DND-41 (cell line): ENCODE results near the gene MBP.

ENCODE experiments used
- ATAC-seq: fragments of 200-7000 bp; cut with Tn5 transposase; 3 replicates; pipeline ENCODE4 v1.9.1; 2021; ENCODE audit warnings: low read depth; ENCODE audit not compliant: insufficient read depth
- DNase-seq: peaks from one replicate; pipeline ENCODE4 v3.0.0-alpha.2; 2020
- H2AFZ ChIP-seq: 2 replicates; pipeline ENCODE4 v1.6.0; 2012; ENCODE audit warnings: low read depth, low read length
- H3K27ac ChIP-seq: 2 replicates; pipeline ENCODE4 v1.5.1; 2012; ENCODE audit warnings: low read length, inconsistent platforms
- H3K27me3 ChIP-seq: fragments of 200-600 bp; sonication (generic); 2 replicates; pipeline ENCODE4 v1.6.0; 2012; ENCODE audit warnings: low read length, mild to moderate bottlenecking, inconsistent platforms; ENCODE audit not compliant: insufficient read depth, poor library complexity
- H3K36me3 ChIP-seq: 2 replicates; pipeline ENCODE4 v1.5.1; 2012; ENCODE audit warnings: low read length, inconsistent platforms; ENCODE audit not compliant: insufficient read depth
- H3K4me1 ChIP-seq: 2 replicates; pipeline ENCODE4 v1.5.1; 2012; ENCODE audit warnings: mild to moderate bottlenecking, low read length; ENCODE audit not compliant: insufficient read depth
- H3K4me2 ChIP-seq: 2 replicates; pipeline ENCODE4 v1.6.0; 2012; ENCODE audit warnings: mild to moderate bottlenecking, moderate library complexity, low read length, inconsistent platforms; ENCODE audit not compliant: insufficient read depth
- H3K4me3 ChIP-seq, 2 experiments: fragments of 200-600 bp in 1 of 2; shearing (Covaris generic) in 1 of 2; 2 replicates each; pipeline ENCODE4 v1.5.1; 2012 to 2016; ENCODE audit warnings: inconsistent platforms in 2 of 2, low read length in 2 of 2, mild to moderate bottlenecking in 2 of 2, low read depth in 1 of 2, moderate library complexity in 1 of 2
- H3K79me2 ChIP-seq: 2 replicates; pipeline ENCODE4 v1.6.0; 2012; ENCODE audit warnings: low read length, inconsistent platforms; ENCODE audit not compliant: insufficient read depth
- H3K9ac ChIP-seq: 2 replicates; pipeline ENCODE4 v1.6.0; 2012; ENCODE audit warnings: low read depth, mild to moderate bottlenecking, inconsistent platforms, low read length, moderate library complexity
- H3K9me3 ChIP-seq: 2 replicates; pipeline ENCODE4 v1.5.1; 2012; ENCODE audit warnings: low read length, moderate library complexity, mild to moderate bottlenecking, inconsistent platforms; ENCODE audit not compliant: insufficient read depth, severe bottlenecking
- H4K20me1 ChIP-seq: 2 replicates; pipeline ENCODE4 v1.6.0; 2012; ENCODE audit warnings: low read length; ENCODE audit not compliant: insufficient read depth
- EZH2 ChIP-seq: IDR thresholded peaks from 3 replicates; pipeline ENCODE4 v1.6.1; 2012; ENCODE audit warnings: borderline replicate concordance, low read depth, mild to moderate bottlenecking, moderate library complexity, low read length, inconsistent platforms; ENCODE audit not compliant: severe bottlenecking
- TF ChIP-seq, protein P1 (sequence below): IDR thresholded peaks from 2 replicates; pipeline ENCODE4 v1.5.1; 2012; ENCODE audit warnings: borderline replicate concordance, low read length, moderate library complexity, mild to moderate bottlenecking; ENCODE audit not compliant: poor library complexity, severe bottlenecking; ENCODE audit errors: extremely low read depth

MBP gene

DNA sequence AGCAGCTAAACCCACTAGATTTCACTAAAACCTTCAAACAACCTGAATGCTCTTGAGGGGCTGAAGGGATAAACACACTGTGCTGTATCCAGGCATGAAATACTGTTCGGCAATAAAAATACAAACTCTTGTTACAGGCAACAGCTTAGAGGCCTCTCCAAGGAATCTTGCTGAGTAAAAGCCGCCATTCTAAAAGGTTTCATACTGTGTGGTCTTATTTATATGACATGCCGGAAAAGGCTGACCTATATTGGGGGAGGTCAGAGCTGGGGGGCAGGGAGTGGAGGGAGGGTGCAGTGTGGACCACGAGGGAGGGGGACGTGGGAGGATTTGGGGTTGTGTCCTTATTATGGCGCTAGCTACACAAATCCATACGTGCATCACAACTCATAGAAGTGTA, 136.2 kb downstream of the MBP start:
- no peak for DNase-seq
- no peak overlapping the region for H3K27ac ChIP-seq

DNA sequence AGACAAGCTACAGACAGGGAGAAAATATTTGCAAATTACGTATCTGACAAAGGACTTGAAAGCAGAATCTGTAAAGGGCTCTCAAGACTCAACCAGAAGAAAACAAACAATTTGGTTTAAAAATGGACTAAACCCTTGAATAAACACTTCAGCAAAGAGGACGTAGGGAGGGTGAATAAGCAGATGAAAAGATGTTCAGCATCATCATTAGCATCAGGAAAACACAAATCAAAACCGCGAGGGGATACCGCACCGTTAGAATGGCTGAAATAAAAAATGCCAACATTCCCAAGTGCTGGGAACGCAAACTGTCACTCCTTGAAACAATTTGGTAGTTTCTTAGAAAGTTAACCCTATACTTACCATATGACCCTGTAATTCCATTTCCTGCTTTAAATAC, 136.7 kb downstream of the MBP start:
- no peak overlapping the region for H3K4me2 ChIP-seq
- H3K79me2 ChIP-seq: no peaks in the 10 kb centered on the region
- H3K9me3 ChIP-seq: no peaks in the 10 kb centered on the region
- H3K4me3 ChIP-seq: no peak overlapping the region
- H2AFZ ChIP-seq: no peak overlapping the region
- H3K36me3 ChIP-seq: no peaks in the 10 kb centered on the region
- H3K27ac ChIP-seq: no peak overlapping the region
- H3K9ac ChIP-seq: no peak overlapping the region
- ATAC-seq: no peak
- no peak for TF ChIP-seq EZH2
- TF ChIP-seq, protein P1, sequence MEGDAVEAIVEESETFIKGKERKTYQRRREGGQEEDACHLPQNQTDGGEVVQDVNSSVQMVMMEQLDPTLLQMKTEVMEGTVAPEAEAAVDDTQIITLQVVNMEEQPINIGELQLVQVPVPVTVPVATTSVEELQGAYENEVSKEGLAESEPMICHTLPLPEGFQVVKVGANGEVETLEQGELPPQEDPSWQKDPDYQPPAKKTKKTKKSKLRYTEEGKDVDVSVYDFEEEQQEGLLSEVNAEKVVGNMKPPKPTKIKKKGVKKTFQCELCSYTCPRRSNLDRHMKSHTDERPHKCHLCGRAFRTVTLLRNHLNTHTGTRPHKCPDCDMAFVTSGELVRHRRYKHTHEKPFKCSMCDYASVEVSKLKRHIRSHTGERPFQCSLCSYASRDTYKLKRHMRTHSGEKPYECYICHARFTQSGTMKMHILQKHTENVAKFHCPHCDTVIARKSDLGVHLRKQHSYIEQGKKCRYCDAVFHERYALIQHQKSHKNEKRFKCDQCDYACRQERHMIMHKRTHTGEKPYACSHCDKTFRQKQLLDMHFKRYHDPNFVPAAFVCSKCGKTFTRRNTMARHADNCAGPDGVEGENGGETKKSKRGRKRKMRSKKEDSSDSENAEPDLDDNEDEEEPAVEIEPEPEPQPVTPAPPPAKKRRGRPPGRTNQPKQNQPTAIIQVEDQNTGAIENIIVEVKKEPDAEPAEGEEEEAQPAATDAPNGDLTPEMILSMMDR: no peak
- H3K27me3 ChIP-seq: no peaks in the 10 kb centered on the region
- peaks cover 9% of the 10 kb centered on the region for H3K4me1 ChIP-seq
- H4K20me1 ChIP-seq: no peaks in the 10 kb centered on the region
- no peak for DNase-seq

More for the DNA sequence above, 136.2 kb downstream of the MBP start:
- H3K27me3 ChIP-seq: no peaks in the 10 kb centered on the region
- H3K4me2 ChIP-seq: no peak overlapping the region
- H3K4me1 ChIP-seq: peaks cover 15% of the 10 kb centered on the region
- H2AFZ ChIP-seq: no peak overlapping the region
- TF ChIP-seq EZH2: no peak
- TF ChIP-seq, protein P1: no peak
- no peaks in the 10 kb centered on the region for H4K20me1 ChIP-seq
- no peak for ATAC-seq
- no peaks in the 10 kb centered on the region for H3K9me3 ChIP-seq
- no peak overlapping the region for H3K4me3 ChIP-seq
- no peaks in the 10 kb centered on the region for H3K36me3 ChIP-seq
- no peak overlapping the region for H3K9ac ChIP-seq
- H3K79me2 ChIP-seq: no peaks in the 10 kb centered on the region

DNA sequence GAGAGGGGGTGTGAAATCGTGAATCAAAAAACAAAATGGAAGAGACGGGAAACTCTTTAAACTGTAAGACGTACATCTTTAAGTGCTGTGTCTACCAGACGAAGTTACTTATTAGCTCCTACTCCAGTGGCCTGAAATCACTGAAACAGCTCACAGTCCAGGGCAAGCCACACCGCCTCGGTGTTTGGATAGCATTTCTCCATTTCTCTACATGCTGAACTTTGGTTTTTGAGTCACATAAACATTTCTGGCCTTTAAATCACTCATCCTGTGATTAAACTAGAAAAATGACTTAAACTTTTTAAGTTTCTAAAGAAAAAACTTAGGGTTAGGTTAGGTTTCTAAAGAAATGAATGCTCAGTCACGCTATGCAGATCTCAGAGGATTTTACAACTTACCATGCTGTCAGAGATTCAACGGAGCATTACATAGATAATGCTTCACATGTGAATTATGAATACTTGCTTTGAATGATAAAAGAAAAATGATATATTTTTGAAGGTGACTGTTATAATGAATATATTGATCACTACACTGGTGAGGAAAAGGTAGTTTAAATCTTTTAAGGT, 138.4 kb downstream of the MBP start:
- Histone ChIP-seq H3K27ac (no peak overlapping the region), H3K4me1 (no peaks in the 10 kb centered on the region), H3K36me3 (no peaks in the 10 kb centered on the region), H4K20me1 (no peaks in the 10 kb centered on the region), H2AFZ (no peak overlapping the region), H3K9me3 (no peaks in the 10 kb centered on the region), H3K4me3 (no peak overlapping the region), H3K27me3 (no peaks in the 10 kb centered on the region), H3K79me2 (no peaks in the 10 kb centered on the region), H3K4me2 (no peak overlapping the region), H3K9ac (no peak overlapping the region)
- DNase-seq (no peak), ATAC-seq (no peak)
- TF ChIP-seq, protein P1: no peak
- no peak for TF ChIP-seq EZH2
